Hematopoietic multipotent progenitor cell treated with erythropoietin and hydrocortisone succinate and interleukin-3 and kit ligand, for 4 days (in vitro differentiated cells): ENCODE results near the gene SECTM1.

Experiments used
- DNase-seq: peaks from one replicate; pipeline ENCODE4 v3.0.0-alpha.2; 2015

Gene SECTM1

GRCh38 chr17:82314012-82314726 is 19.4 kb downstream of the SECTM1 start:
- DNase-seq: no peak

- DNase-seq: no peak
Measured at GRCh38 chr17:82313195-82314011, 20.2 kb downstream of the SECTM1 start.

- DNase-seq: no peak
Measured at GRCh38 chr17:82311971-82312370, 21.6 kb downstream of the SECTM1 start.

GRCh38 chr17:82310877-82311276 is 22.7 kb downstream of the SECTM1 start:
- no peak for DNase-seq

GRCh38 chr17:82309656-82310570 is 23.7 kb downstream of the SECTM1 start:
- no peak for DNase-seq

GRCh38 chr17:82305727-82306300 is 27.8 kb downstream of the SECTM1 start:
- DNase-seq: peak; percentile 91

GRCh38 chr17:82304826-82305726 is 28.5 kb downstream of the SECTM1 start:
- DNase-seq: peak; percentile 55

- DNase-seq: no peak
Measured at GRCh38 chr17:82303944-82304808, 29.4 kb downstream of the SECTM1 start.

- peak; percentile 46 for DNase-seq
Measured at GRCh38 chr17:82302991-82303943, 30.3 kb downstream of the SECTM1 start.

GRCh38 chr17:82302568-82302963 is 31.0 kb downstream of the SECTM1 start:
- DNase-seq: no peak

- DNase-seq: peak; percentile 49
Measured at GRCh38 chr17:82301916-82302567, 31.5 kb downstream of the SECTM1 start.

- no peak for DNase-seq
Measured at GRCh38 chr17:82301300-82301915, 32.2 kb downstream of the SECTM1 start.

- DNase-seq: peak; percentile 87
Measured at GRCh38 chr17:82300707-82301270, 32.8 kb downstream of the SECTM1 start.

GRCh38 chr17:82300228-82300627 is 33.3 kb downstream of the SECTM1 start:
- DNase-seq: no peak

- no peak for DNase-seq
Measured at GRCh38 chr17:82299452-82299851, 34.1 kb downstream of the SECTM1 start.

GRCh38 chr17:82298538-82299421 is 34.8 kb downstream of the SECTM1 start:
- DNase-seq: no peak
